Type B pancreatic cell (in vitro differentiated cells): Measurements from ENCODE around the gene GRM4. TPM values are rescaled to one million over a fixed set of nuclear protein-coding genes. Genes with fewer than 3 reads are reported as not detected.

Experiments used
- DNase-seq: peaks from one replicate; pipeline ENCODE4 v3.0.0; 2021; ENCODE audit warnings: mixed read lengths; ENCODE audit not compliant: unreplicated experiment; ENCODE audit errors: extremely low spot score
- H3K27ac Mint-ChIP-seq: 2 replicates; pipeline ENCODE4 v1.8.0; 2021; ENCODE audit warnings: mild to moderate bottlenecking, mixed read lengths
- H3K27me3 Mint-ChIP-seq: 2 replicates; pipeline ENCODE4 v1.8.0; 2021; ENCODE audit warnings: mixed read lengths
- H3K36me3 Mint-ChIP-seq: 2 replicates; pipeline ENCODE4 v1.8.0; 2021; ENCODE audit warnings: mixed read lengths
- H3K4me1 Mint-ChIP-seq: one replicate; pipeline ENCODE4 v1.8.0; 2021; ENCODE audit warnings: mixed read lengths; ENCODE audit not compliant: unreplicated experiment
- H3K4me3 Mint-ChIP-seq: 2 replicates; pipeline ENCODE4 v1.8.0; 2021; ENCODE audit warnings: mild to moderate bottlenecking, mixed read lengths
- H3K9me3 Mint-ChIP-seq: 2 replicates; pipeline ENCODE4 v1.8.0; 2021; ENCODE audit warnings: mixed read lengths
- total RNA-seq: library from RNA; stranded (reverse); gene quantifications from 2 replicates; pipeline ENCODE4 v1.2.1, GENCODE V29; 2021; ENCODE audit warnings: low replicate concordance
- TF ChIP-seq, protein P1 (sequence below): fragments of 200-600 bp; sonication (generic); conservative IDR thresholded peaks from 2 replicates; pipeline ENCODE4 v1.5.0; 2021; ENCODE audit warnings: antibody characterized with exemption, mild to moderate bottlenecking

Gene GRM4
- total RNA-seq, 1 donor from 2014 or later: 2.2 TPM

DNA sequence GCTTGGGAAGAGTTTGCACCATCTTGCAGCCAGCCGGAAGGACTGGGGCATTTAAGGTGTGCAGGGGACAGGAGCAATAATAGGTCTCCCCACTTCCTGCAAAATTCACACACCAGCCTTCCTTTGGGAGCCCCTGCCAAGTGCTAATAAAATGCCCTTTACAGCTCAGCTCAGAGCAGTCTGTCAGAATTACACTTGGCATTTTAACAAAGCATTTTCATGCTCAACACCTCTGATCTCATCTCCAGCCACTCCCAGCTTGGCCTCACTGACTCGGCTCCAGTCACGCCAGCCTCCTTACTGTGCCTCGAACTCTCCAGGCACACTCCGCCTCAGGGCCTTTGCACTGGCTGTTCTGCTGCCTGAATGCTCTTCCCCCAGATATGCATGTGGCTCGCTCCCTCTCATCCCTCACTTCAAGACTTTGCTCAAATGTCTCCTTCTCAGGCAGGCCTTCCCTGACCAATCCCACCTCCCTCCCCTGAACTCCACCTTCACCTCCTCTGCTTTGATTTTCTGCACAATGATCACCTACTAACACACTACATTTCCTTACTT lies 43.7 kb downstream of the GRM4 start:
- Mint-ChIP-seq H3K4me3 (no peak overlapping the region), H3K9me3 (no peaks in the 10 kb centered on the region), H3K36me3 (no peaks in the 10 kb centered on the region), H3K27me3 (peaks cover 10% of the 10 kb centered on the region), H3K4me1 (peaks cover 5% of the 10 kb centered on the region), H3K27ac (no peak overlapping the region)
- TF ChIP-seq, protein P1, sequence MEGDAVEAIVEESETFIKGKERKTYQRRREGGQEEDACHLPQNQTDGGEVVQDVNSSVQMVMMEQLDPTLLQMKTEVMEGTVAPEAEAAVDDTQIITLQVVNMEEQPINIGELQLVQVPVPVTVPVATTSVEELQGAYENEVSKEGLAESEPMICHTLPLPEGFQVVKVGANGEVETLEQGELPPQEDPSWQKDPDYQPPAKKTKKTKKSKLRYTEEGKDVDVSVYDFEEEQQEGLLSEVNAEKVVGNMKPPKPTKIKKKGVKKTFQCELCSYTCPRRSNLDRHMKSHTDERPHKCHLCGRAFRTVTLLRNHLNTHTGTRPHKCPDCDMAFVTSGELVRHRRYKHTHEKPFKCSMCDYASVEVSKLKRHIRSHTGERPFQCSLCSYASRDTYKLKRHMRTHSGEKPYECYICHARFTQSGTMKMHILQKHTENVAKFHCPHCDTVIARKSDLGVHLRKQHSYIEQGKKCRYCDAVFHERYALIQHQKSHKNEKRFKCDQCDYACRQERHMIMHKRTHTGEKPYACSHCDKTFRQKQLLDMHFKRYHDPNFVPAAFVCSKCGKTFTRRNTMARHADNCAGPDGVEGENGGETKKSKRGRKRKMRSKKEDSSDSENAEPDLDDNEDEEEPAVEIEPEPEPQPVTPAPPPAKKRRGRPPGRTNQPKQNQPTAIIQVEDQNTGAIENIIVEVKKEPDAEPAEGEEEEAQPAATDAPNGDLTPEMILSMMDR: no peak
- no peak for DNase-seq

DNA sequence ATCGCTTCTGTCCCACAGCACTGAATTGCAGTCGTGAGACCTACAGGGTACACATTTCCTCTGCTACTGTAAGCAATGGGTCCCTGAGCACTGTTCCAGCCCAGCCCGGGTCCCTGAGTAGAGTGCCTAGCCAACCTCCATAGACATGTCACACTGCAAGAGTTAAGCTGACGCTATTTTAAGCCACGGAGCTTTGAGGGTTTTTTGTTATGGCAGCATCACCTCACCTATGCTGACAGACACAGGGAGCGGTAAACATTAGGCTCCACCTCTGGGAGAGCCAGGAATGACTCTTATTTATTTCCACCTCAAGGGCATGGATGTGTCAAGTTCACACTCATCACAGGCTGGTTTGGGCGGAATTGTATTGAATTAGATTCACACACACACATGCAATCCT lies 45.1 kb downstream of the GRM4 start:
- no peaks in the 10 kb centered on the region for H3K9me3 Mint-ChIP-seq
- no peak overlapping the region for H3K4me3 Mint-ChIP-seq
- peaks cover 5% of the 10 kb centered on the region for H3K4me1 Mint-ChIP-seq
- peaks cover 14% of the 10 kb centered on the region for H3K27me3 Mint-ChIP-seq
- no peak overlapping the region for H3K27ac Mint-ChIP-seq
- DNase-seq: no peak
- TF ChIP-seq, protein P1: no peak
- no peaks in the 10 kb centered on the region for H3K36me3 Mint-ChIP-seq

DNA sequence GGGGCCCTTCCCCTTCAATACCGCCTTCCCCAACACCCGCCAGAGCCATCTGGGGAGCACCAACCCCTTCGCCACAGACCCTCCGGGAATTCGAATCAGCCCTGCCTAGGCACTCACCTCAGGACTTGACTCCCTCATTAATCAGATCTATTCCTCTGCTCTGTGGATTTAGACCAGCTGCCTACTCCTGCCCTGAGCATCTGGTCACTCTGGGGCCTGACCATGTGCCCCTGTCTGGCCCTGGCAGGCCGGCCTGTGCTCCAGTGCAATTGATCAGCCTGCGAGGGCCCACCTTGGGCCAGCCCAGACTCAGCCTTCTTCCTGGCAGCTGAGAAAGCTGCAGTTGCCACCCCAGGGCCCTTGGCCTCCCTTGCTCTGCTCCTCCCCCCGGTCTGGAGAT lies 46.0 kb downstream of the GRM4 start:
- no peak overlapping the region for H3K27ac Mint-ChIP-seq
- no peak overlapping the region for H3K4me3 Mint-ChIP-seq
- DNase-seq: no peak
- peaks cover 11% of the 10 kb centered on the region for H3K27me3 Mint-ChIP-seq
- no peaks in the 10 kb centered on the region for H3K36me3 Mint-ChIP-seq
- no peaks in the 10 kb centered on the region for H3K9me3 Mint-ChIP-seq
- TF ChIP-seq, protein P1: no peak
- H3K4me1 Mint-ChIP-seq: peaks cover 5% of the 10 kb centered on the region

- H3K9me3 Mint-ChIP-seq: no peaks in the 10 kb centered on the region
- H3K27me3 Mint-ChIP-seq: peaks cover 18% of the 10 kb centered on the region
- no peaks in the 10 kb centered on the region for H3K36me3 Mint-ChIP-seq
- no peak overlapping the region for H3K4me3 Mint-ChIP-seq
- peaks cover 3% of the 10 kb centered on the region for H3K4me1 Mint-ChIP-seq
- H3K27ac Mint-ChIP-seq: no peak overlapping the region
- no peak for DNase-seq
- TF ChIP-seq, protein P1: no peak
Measured at GRCh38 chr6:34098045-34098936, 47.6 kb downstream of the GRM4 start.

GRCh38 chr6:34096814-34097213 lies 49.1 kb downstream of the GRM4 start:
- Mint-ChIP-seq H3K4me3 (no peak overlapping the region), H3K27me3 (peaks cover 19% of the 10 kb centered on the region), H3K36me3 (no peaks in the 10 kb centered on the region), H3K4me1 (no peaks in the 10 kb centered on the region), H3K27ac (no peak overlapping the region), H3K9me3 (no peaks in the 10 kb centered on the region)
- TF ChIP-seq, protein P1: no peak
- DNase-seq: no peak
